HG03354 (cell line): ENCODE results near the gene KRT86.
"Not testable (repeated sequence)": the region's sequence is repeated elsewhere in the genome, so short reads cannot be mapped to it uniquely, and the experiment has no call there.

Experiments used
- ATAC-seq: cut with Tn5 transposase; IDR thresholded peaks from one replicate; pipeline ENCODE4 v1.9.1; 2021; ENCODE audit warnings: mild to moderate bottlenecking; ENCODE audit not compliant: unreplicated experiment, poor library complexity, severe bottlenecking

KRT86 gene

DNA sequence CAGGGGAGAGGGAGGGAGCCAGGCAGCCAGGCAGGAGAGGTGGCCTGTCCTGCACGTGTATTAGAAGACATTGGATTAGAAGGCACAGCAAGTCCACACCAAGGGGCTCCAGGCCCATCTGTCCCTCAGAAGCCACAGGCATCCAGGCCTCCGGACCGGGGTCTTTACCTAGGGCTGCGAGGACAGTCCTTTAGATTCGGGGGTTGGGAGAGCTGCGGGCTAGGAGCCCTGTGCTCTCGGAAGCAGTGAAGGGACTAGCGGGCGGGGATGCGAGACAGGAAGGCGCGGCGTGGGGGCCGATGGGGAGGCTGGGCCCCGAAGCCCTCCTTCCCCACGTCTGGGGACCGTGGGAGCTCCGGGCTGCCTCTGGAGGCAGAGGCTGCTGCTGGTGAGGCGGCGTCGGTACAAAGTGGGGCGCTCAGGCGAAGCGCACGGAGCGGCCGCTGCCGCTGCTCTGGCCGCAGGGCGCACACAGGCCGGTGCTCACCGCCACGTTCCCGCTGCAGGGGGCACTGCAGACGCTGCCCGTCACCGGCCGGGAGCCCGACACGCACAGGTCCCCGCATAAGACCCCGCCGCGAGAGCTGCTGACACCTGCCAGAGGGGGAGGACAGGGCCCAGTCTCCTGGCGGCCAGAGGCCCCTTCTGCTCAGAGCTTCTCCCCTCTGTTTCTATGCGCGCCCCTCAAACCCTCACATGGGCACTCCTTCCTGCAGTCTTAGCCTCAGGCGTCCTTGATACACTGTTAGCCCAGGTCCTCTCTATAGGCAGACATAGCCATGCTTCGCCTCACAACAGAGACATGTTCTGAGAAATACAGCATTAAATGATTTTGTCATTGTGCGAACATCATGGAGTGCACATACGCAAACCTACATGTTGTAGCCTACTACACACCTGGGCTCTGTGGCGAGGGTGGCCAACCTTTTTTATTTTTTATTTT is 24.1 kb upstream of the KRT86 start:
- no peak for ATAC-seq

DNA sequence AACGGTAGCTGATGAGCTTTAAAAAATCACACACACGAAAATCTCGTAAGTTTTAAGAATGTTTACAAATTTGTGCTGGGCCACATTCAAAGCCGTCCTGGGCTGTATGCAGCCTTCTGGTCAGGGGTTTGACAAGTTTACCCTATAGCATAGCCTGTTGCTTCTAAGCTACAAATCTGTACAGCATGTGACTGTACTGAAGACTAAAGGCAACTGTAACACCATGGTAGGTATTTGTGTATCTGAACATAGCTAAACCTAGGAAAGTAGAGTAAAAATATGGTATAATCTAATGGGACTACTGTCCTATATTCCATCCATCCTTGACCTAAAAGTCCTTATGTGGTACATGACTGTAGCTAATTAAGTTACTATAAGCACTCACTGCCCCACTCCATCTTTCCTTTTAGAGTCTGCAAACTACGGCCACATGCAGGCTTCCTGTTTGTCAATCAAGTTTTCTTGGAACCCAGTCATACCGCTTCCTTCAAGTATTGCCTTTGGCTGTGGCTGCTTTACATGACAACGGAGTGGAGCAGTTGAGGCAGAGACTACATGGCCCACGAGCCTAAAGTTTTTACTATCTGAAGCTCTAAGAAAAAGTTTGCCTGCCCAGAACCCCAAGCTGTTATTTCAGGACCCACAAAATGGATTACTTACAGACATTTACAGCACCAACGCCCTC is 22.9 kb upstream of the KRT86 start:
- ATAC-seq, result no peak

DNA sequence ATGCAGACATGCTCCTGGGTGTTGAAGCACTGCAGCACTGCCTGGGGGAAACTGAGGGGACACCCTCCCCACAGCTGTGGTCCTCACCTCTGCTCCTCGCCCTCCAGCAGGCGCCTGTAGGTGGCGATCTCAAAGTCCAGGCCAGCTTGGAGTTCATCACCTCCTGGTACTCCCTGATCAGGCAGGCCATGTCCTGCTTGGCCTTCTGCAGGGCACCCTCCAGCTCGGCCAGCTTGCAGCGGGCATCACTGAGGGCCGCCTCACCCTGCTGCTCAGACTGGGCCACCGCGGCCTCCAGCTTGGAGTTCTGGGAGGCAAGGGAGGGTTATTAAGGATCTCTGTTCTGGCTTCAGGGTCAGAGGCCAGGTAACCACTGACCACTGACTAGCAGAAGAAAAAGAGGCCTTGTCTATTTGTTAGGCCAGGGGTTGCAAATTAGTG is 22.2 kb upstream of the KRT86 start:
- ATAC-seq, result not testable (repeated sequence)

DNA sequence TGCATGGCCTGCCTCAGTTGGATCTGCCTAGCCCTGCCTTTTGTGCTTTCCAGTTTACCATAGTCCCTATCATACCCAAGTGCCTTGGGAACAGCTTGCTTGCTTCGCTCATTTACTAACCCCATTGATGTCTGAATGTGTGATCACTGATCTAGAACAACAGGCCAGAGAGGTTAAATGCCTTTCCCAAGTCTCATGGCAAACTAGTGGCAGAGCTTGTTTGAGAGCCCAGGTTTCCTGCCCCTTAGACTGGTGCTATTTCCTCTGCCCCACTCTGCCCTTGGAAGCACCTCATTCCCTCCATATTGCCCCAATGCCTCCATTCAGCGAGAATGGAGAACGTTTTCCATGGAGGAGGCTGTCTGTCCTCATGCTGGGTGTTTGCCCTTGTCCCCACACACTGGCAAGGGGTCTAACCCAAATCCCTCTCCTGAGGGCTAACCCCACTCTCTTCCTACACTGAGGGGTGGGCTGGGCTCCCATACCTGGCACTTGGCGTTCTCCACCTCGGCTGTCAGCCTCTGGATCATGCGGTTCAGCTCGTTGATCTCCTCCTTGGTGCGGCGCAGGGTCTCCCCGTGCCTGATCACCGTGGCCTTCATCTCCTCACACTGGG is 21.6 kb upstream of the KRT86 start:
- ATAC-seq, result no peak

DNA sequence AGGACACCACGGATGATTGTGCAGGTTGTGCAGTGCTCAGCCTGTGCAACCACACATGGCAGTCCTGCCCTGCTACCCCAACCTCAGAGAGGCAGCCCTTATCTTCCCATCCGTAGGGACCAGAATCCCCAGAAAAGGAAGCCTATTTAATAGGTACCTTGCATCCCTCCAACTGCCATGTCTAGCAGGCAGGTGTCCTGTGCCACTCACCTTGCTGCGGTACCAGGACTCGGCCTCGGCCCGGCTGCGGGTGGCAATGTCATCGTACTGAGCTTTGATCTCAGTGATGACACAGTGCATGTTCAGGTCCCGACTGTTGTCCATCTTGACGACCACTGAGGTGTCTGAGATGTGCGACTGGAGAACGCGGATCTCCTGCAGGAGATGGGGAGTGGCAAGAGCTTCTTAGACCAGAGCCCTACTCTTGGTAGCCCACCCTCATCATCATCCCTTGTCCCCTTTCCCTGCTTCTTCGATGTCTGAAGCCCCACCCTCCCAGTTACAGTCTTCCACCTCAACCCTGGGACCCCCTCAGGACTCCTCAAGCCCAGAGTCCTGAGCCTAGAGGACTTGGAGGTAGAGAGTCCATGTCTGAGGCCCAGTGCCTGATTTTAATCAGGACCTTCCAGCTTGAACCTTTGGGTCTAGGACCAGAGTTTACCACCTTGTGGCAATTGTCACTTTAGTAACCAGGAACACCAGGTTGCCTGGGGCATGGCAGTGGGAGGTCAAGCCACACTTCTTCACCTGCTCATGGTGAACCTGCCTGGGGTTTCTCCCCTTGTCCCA is 20.9 kb upstream of the KRT86 start:
- no peak for ATAC-seq

DNA sequence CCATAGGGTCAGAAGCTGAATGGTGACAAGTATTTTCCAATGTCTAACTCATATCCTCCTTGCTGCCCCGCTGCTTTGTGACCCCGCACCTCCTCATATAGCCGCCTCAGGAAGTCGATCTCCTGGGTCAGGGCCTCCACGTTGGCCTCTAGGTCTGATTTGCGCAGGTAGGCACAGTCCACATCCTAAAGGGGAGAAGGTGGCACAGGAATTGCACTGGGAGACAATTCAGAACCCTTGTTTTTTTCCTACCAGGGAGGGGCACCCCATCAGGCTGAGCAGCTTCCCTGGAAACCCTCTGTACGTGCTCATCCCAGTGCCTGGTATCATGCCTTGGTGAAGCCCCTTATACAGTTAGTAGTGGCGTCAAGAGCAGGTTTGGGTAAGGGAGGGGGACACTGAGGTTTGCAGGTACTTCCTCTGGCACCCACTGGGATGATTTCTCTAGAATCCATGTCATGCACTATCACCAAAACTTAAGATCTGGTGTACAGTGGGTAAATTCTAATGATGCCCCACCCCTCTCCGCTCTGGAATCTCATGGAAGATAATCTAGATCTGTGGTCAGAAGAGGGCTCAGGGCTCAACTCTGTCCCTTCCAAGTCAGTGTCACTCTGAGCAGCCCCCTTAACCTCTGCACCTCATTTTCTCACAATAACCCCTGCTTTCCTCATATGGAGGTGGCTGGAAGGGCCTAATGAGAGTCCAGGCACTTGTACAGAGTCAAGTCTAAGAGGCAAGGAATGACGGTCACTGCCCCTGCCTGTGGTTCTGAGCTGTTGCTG is 20.1 kb upstream of the KRT86 start:
- ATAC-seq, result no peak

DNA sequence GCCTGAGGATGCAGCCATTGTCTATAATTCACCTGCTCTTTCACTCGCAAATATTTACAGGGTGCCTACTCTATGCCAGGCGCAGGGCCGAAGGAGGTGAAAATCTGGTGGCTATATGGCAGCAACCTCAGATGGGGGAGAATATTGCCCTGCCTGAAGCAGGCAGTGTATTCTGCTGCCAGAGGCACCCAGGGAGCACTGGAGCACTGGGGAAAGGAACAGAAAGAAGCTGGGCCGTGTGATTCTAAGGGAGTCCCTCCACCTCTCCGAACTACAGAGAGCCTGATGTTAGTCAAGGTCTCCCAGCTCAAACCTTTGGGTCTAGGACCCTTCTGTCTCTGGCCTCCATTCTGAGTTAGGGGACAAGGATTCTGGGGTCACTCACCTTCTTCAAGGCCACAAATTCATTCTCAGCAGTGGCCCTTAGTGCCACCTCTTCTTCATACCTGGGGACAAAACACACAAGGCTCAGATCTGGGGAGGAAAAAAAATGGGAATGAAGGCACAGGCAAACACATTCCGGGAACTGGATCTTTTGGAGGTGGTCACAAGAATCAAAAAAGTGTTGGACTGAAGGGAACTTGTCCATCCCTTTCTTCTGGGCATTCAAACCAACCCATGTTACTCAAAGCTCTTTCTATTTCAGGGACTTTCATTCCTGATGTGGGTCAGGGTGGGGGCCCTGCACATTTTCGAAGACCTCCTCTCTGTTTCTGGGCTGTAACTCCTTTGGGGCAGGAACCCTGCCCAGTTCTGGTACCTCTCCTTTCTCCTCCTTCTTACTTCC is 19.3 kb upstream of the KRT86 start:
- ATAC-seq, result no peak

DNA sequence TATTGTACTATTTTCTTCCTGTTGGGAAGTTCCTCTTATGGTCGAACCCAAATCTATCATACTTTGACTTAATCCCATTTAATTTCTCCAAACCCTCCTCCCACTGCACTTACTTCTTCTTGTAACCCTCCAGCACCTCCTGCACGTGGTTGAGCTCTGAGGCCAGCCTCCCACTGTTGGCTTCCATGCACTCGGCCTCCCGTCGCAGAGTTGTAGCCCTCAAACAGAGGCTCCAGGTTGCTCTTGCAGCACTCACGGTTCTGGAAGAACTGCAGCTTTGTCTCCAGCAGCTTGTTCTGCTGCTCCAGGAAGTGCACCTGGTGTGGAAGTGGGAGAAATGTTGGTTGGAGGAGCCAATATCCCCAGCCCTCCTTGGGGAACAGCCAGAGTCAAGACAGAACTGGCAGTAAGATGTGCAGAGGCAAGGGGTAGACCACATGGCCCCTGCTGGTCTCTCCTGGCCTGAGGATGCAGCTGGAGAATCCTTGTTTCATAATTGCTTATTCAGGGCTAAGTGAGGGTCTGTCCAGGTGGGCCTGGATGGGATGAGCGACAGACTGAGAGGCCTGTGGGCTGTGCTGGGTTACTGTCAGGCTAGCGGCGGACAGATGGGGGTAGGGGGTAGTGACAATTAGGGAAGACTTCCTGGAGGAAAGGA is 18.4 kb upstream of the KRT86 start:
- ATAC-seq, result no peak

DNA sequence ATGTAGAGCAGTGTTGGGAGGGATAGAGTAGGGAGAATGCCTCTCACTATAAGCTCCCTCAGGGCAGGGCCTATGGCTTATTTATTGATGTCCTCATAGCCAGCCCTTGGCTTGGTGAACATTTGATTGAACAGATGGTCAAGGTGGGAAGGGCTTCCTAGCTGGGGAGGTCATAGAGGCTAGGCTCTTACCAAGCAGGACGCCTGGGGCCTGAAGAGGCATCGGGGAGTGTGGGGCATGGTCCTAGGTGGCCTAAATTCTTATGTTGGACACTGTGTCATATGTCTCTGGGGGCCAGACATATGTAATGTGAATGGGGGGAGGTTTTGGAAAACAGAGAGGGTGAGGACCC is 17.9 kb upstream of the KRT86 start:
- ATAC-seq, result no peak

DNA sequence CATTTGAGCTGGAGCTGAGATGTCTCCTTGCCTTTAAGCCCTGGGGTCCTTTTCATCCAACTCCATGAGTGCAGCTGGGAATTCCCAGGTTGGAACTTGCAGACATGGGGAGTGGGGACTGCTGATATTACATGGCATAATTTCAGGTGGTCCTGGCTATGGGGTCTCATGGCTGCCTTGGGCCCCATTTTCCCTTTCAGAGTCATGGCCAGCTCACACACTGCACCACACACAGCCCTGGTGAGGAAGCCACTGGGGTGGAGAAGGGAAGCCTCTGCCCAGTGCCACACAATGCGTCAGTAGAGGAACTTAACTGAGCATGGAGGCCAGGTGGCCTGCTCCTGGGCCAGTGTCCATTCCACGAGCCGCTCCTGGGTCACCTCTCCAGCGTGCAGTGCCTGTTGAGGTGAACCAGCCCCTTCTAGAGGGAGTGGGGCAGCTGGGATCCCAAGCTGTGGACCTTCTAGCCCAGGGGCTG is 17.3 kb upstream of the KRT86 start:
- no peak for ATAC-seq

DNA sequence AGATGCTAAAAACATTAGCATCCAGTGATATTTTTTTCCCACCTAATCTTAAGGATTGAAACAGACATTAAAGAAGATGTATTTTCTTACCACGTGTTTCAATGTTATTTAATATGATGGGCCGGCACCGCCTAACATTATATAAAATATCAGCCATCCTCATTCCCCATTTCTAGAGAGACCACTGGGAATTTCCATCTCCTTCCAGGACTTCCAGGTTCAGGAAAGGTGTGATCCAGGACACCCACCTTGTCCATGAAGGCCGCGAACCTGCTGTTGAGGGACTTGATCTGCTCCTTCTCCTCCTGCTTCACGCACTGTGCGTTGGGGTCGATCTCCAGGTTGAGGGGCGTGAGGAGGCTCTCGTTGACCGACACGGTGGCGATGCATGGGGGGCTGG is 16.5 kb upstream of the KRT86 start:
- not testable (repeated sequence) for ATAC-seq

DNA sequence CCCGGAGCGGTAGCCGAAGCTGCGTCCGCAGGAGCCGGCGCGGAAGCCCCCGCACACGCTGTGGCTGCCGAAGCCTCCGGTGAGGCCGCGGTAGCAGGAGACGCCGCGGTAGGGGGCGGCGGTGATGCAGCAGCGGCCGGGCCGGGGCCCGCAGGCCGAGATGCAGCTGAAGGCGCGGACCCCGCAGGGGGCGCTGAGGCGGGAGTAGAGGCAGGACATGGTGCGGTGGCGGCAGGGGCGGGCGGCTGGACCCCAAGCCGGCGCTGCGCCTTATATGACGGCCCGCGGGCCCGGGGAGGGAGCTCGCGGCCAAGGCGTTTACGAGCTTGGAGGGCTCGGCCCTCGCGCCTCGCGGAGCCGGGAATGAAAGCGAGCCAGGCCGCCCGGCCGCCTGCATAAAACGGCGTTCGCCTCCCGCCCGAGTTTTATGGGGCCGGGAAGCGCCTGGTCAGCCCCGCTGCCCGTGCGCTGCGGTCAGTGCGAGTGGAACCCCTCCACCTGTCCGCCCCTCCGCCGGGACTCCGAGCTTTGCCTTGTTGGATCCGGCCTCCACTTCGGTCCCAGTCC is 16.0 kb upstream of the KRT86 start:
- ATAC-seq, result no peak

DNA sequence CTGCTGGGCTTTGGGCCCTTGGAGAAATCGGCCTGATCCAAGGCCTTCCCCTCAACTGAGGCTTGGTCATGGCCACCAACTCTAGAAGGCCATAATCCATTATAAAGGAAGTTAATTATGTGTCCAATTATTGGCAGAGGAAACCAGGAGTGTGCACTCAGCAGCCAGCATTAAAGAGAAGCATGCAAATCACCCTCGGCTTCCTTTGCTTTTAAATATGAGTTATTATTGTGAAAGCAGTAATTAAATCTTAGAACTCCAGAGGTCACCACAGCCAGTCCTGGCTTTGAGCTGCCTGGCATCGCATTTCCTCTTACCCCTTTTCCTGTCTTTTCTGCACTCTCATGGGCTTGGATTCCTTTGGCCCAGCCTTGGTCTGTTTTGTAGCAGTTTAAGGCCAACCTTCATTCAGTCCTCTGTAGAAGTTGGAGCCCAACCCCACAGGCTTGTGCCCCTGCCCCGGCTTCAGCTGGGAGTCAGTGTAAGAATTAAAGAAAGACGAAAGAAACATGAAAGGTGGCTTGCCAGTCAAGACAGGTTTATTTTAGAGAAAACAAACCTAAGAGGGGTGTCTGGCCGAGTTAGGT is 14.7 kb upstream of the KRT86 start:
- ATAC-seq, result no peak

DNA sequence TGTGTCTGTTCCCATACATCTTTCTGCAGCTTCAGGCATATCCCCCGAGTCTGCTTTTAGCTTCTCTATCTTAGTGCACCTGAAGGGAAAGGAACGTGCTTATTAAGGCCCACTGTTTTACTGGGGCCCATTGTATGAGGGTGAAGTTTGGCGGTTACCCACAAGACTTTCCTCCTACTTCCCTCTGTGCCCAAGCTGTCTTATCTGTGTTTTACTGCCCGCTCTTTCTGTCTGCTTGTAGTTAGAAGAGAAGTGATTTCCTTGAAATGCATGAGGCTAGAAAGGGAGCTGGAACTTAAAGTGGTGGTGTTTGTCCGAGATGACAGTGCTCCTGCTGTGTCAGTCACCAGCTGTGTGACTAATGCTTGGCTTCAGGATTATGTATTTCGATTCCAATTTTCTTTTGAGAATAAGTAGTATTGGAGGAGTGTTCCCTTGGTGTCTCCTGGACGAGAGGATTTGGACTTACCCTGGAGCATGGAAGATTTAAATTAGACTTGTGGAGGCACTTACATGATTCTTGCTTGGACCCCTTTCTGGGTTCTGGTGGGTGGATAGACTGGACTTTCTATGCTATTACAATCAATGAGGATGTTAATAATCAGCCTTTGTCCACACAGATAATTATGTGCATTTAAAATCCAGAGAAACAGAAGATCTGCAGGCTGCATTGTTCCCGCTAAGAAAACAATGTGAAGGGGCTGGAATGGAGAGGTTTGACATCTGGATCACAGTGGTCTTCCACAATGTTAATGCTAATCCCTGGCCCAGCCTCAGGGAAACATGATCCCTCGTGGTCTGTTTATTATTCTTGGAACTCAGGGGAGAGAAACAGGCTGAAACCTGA is 13.9 kb upstream of the KRT86 start:
- no peak for ATAC-seq

DNA sequence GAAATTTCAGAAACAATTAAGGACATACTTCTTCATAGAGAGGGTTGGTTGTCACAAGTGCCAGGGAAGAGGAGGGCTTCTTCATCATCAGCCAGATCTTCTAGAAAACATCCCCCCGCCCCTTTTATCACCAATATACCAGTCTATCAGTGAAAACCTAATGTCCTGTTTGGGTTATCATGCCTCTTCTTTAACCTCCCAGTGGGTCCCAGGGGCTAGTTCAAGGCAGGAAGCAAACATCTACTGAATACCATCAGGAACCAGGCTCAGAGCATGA is 13.3 kb upstream of the KRT86 start:
- no peak for ATAC-seq

DNA sequence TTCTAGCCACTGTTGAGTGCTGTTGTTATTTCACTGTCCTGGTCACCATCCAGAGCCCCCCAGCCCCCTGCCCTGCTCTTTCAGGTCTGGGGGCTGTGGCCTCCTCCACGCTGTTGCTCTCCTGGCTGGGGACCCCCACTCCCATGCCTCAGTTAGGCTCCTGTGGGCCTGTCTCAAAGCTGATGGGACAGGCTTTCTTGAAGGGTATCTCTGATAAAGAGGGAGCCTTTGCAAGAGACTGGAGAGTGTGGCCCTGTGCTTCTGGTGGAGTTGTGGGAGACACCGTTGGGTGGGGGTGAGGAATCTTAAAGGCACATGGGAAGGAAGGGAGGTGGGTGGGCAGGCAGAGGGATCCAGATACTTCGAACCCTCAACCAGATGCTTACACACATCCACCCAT is 12.2 kb upstream of the KRT86 start:
- ATAC-seq, result no peak
